Pericardium fibroblast (primary cell): ENCODE results near the gene C13orf42. TPM values are rescaled to one million over a fixed set of nuclear protein-coding genes. Genes with fewer than 3 reads are reported as not detected.

Source experiments
- total RNA-seq: library from RNA; depleted of rRNA; stranded (reverse); fragments of >200 nt; gene quantifications from 2 replicates; pipeline ENCODE4 v1.2.3, GENCODE V29; 2015

The C13orf42 gene
- not detected in 2 replicates for total RNA-seq

DNA sequence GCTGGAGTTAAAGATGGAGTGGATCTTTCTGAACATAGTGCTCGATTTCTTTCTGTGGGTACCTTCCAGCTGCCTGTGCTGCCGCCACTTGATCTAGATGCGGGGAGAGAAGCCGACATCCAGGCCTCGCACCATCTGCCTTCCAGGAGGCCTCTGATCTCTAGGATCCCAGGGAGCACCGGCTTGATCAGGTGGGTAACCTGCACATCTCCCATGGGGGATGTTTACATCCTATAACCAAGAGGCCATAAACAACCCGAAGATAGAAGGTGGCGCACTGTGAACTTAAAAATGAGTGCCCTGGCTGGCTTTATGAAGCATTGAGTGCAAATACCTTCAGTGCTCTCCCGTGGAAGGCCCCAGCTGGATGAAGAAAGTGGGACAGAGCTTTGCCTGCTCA, at the start of gene C13orf42:
Gene C13orf42, minus strand, starts transcription at position 101 of the 400 bp plus-strand sequence. Its CDS starts 65 bp downstream, at position 36.

Other genes with a start within 250 kb of the C13orf42 start
- 32.1 and 44.8 TPM in 2 replicates for gene RNASEH2B, start 201.5 kb downstream of the C13orf42 start, total RNA-seq
- 0.35 and 0.68 TPM in 2 replicates for gene FAM124A, start 111.1 kb upstream of the C13orf42 start, total RNA-seq
- not detected in 2 replicates for gene SERPINE3, start 228.4 kb upstream of the C13orf42 start, total RNA-seq